NB4 (cell line): ENCODE measurements around the gene JOSD1.

Experiments used
- MAX ChIP-seq: IDR thresholded peaks from 2 replicates; pipeline ENCODE4 v1.6.1; 2011; ENCODE audit warnings: low read depth, low read length
- MYC ChIP-seq: IDR thresholded peaks from 2 replicates; pipeline ENCODE4 v1.6.1; 2011; ENCODE audit warnings: low read depth, low read length
- POLR2A ChIP-seq: IDR thresholded peaks from 2 replicates; pipeline ENCODE4 v1.6.1; 2011; ENCODE audit warnings: mild to moderate bottlenecking; ENCODE audit not compliant: insufficient read length; ENCODE audit errors: extremely low read depth
- TF ChIP-seq, protein P1 (sequence below): IDR thresholded peaks from one replicate; pipeline ENCODE4 v1.5.1; 2012; ENCODE audit warnings: low read depth, low read length

- TF ChIP-seq, protein P1, sequence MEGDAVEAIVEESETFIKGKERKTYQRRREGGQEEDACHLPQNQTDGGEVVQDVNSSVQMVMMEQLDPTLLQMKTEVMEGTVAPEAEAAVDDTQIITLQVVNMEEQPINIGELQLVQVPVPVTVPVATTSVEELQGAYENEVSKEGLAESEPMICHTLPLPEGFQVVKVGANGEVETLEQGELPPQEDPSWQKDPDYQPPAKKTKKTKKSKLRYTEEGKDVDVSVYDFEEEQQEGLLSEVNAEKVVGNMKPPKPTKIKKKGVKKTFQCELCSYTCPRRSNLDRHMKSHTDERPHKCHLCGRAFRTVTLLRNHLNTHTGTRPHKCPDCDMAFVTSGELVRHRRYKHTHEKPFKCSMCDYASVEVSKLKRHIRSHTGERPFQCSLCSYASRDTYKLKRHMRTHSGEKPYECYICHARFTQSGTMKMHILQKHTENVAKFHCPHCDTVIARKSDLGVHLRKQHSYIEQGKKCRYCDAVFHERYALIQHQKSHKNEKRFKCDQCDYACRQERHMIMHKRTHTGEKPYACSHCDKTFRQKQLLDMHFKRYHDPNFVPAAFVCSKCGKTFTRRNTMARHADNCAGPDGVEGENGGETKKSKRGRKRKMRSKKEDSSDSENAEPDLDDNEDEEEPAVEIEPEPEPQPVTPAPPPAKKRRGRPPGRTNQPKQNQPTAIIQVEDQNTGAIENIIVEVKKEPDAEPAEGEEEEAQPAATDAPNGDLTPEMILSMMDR: no peak
- TF ChIP-seq MYC: no peak
- no peak for TF ChIP-seq POLR2A
- no peak for TF ChIP-seq MAX
These were observed 11.9 kb upstream of the JOSD1 start for GRCh38 chr22:38712486-38713207.
